T-cell (primary cell): ENCODE data around the gene GOLGA1. TPM values are rescaled to one million over a fixed set of nuclear protein-coding genes. Genes with fewer than 3 reads are reported as not detected.

Source experiments
- ATAC-seq, 4 experiments: fragments of 200-7000 bp in 3 of 4; fragments of 150-1000 bp in 1 of 4; cut with Tn5 transposase; replicated peaks in 1 of 4; 1 replicate in 3 of 4; 2 replicates in 1 of 4; pipeline ENCODE4 v1.10.0; 2021; ENCODE audit warnings: moderate library complexity in 3 of 4, mild to moderate bottlenecking in 2 of 4, moderate number of reproducible peaks in 1 of 4
- CTCF ChIA-PET, 2 donors: fragments of 300-600 bp; sonication (Branson Sonifier 250); formaldehyde crosslinking; loops; one replicate each; lab custom pipeline; 2022; ENCODE audit warnings: antibody characterized with exemption in 2 of 2; lab: Charles Lee
- POLR2A ChIA-PET, 2 donors: fragments of 300-600 bp; sonication (Branson Sonifier 250); formaldehyde crosslinking; loops; one replicate each; lab custom pipeline; 2022; ENCODE audit warnings: antibody characterized with exemption in 2 of 2; lab: Charles Lee
- DNase-seq, 35 experiments: peaks; one replicate each; pipeline versions ENCODE4 v3.0.0 to v3.0.0-alpha.2; 2013 to 2023
- H3K27ac ChIP-seq: one replicate; pipeline ENCODE4 v1.5.1; 2013; ENCODE audit warnings: low read length
- H3K27me3 ChIP-seq, 2 experiments: replicated peaks in 1 of 2; 1 replicate in 1 of 2; 2 replicates in 1 of 2; pipeline versions ENCODE4 v1.6.1 to v1.7.0; 2013; ENCODE audit warnings: low read length in 1 of 2, mixed read lengths in 1 of 2; ENCODE audit not compliant: control insufficient read depth in 2 of 2, insufficient read depth in 2 of 2; ENCODE audit errors: extremely low read depth in 1 of 2
- H3K36me3 ChIP-seq, 2 donors: 1 replicate in 1 of 2; 2 replicates in 1 of 2; pipeline versions ENCODE4 v1.6.1 to v1.7.0; 2013; ENCODE audit warnings: low read length in 1 of 2; ENCODE audit not compliant: control insufficient read depth in 2 of 2, insufficient read depth in 1 of 2; ENCODE audit errors: extremely low read depth in 1 of 2
- H3K4me1 ChIP-seq, 2 experiments: 1 replicate in 1 of 2; 2 replicates in 1 of 2; pipeline versions ENCODE4 v1.6.1 to v1.7.0; 2013; ENCODE audit warnings: low read length in 2 of 2, mixed read lengths in 1 of 2; ENCODE audit not compliant: insufficient read depth in 2 of 2, control insufficient read depth in 1 of 2; ENCODE audit errors: extremely low read depth in 1 of 2
- H3K4me3 ChIP-seq, 2 donors: 1 replicate in 1 of 2; 2 replicates in 1 of 2; pipeline versions ENCODE4 v1.5.1 to v1.7.0; 2013; ENCODE audit warnings: mild to moderate bottlenecking in 2 of 2, low read length in 1 of 2, moderate library complexity in 1 of 2; ENCODE audit not compliant: control insufficient read depth in 1 of 2; ENCODE audit errors: extremely low read depth in 1 of 2
- H3K9me3 ChIP-seq: 2 replicates; pipeline ENCODE4 v1.7.0; 2013
- H3K27ac Mint-ChIP-seq, 2 donors: one replicate each; pipeline ENCODE4 v1.8.0; 2020 to 2021; ENCODE audit warnings: mild to moderate bottlenecking in 2 of 2, mixed read lengths in 2 of 2
- H3K27me3 Mint-ChIP-seq, 2 donors: one replicate each; pipeline ENCODE4 v1.8.0; 2021 to 2022; ENCODE audit warnings: mixed read lengths in 2 of 2
- H3K36me3 Mint-ChIP-seq: one replicate; pipeline ENCODE4 v1.8.0; 2021; ENCODE audit warnings: mixed read lengths
- H3K4me1 Mint-ChIP-seq, 3 donors: one replicate each; pipeline ENCODE4 v1.8.0; 2020 to 2022; ENCODE audit warnings: mixed read lengths in 3 of 3, mild to moderate bottlenecking in 1 of 3
- H3K4me3 Mint-ChIP-seq, 3 donors: one replicate each; pipeline ENCODE4 v1.8.0; 2020 to 2022; ENCODE audit warnings: mild to moderate bottlenecking in 3 of 3, mixed read lengths in 3 of 3, moderate library complexity in 3 of 3
- H3K9me3 Mint-ChIP-seq, 3 donors: one replicate each; pipeline ENCODE4 v1.8.0; 2020 to 2022; ENCODE audit warnings: mixed read lengths in 3 of 3
- WGBS: methylation state at CpG from one replicate; pipeline ENCODE4 v1.1.5; 2013; ENCODE audit warnings: missing lambda C conversion rate; ENCODE audit not compliant: insufficient coverage; 5-methylcytosine and 5-hydroxymethylcytosine counted together
- total RNA-seq, 35 experiments: library from RNA in 6 of 35; stranded (reverse) in 6 of 35; fragments of 120-200 nt in 1 of 35; gene quantifications; one replicate each; pipeline versions ENCODE4 v1.2.1 to v1.2.4 and lab custom pipeline; 2013 to 2026

Gene GOLGA1
- total RNA-seq, 5 donors from 2014 or later (not counting 1 experiment from before 2014, with no cell fraction given): 23.4 to 28.9 (median 27.1) TPM

- no peak for ATAC-seq
- no peaks in the 10 kb centered on the region for H3K36me3 Mint-ChIP-seq
- ChIA-PET CTCF (interaction anchor here (0.6 to 0.7 kb wide), 2 partner anchors 11 to 312 kb away, joined by 3 to 4 read pairs; no protein-coding TSS in a partner anchor), POLR2A (no interaction called here)
- no peaks in the 10 kb centered on the region for H3K9me3 ChIP-seq
- H3K27ac ChIP-seq: no peak overlapping the region
- no peak overlapping the region for H3K4me3 Mint-ChIP-seq
- peaks cover 0 to 35% of the 10 kb centered on the region in 2 experiments for H3K27me3 ChIP-seq
- H3K4me3 ChIP-seq: no peak overlapping the region
- peaks cover 28 to 31% of the 10 kb centered on the region in 2 donors for H3K27me3 Mint-ChIP-seq
- DNase-seq: no peak
- H3K9me3 Mint-ChIP-seq: no peaks in the 10 kb centered on the region
- no peaks in the 10 kb centered on the region for H3K36me3 ChIP-seq
- H3K4me1 Mint-ChIP-seq: no peaks in the 10 kb centered on the region
- H3K27ac Mint-ChIP-seq: no peak overlapping the region
- WGBS: 79% methylated on average over 9 of the region's 13 CpGs
- H3K4me1 ChIP-seq: no peaks in the 10 kb centered on the region
These were observed 105.8 kb downstream of the GOLGA1 start for GRCh38 chr9:124835026-124835557.

- ATAC-seq (no peak), DNase-seq (no peak)
- H3K36me3 ChIP-seq: no peaks in the 10 kb centered on the region
- H3K27ac ChIP-seq: no peak overlapping the region
- peaks cover 28 to 29% of the 10 kb centered on the region in 2 donors for H3K27me3 Mint-ChIP-seq
- ChIA-PET POLR2A (no interaction called here), CTCF (interaction anchor here in 1 of 2 donors (0.6 kb wide), 1 partner anchor 11 kb away, joined by 4 read pairs; no protein-coding TSS in a partner anchor)
- 75% methylated on average over 5 of the region's 7 CpGs for WGBS
- no peaks in the 10 kb centered on the region for H3K9me3 Mint-ChIP-seq
- H3K27ac Mint-ChIP-seq: no peak overlapping the region
- no peak overlapping the region for H3K4me3 ChIP-seq
- no peaks in the 10 kb centered on the region for H3K4me1 ChIP-seq
- no peaks in the 10 kb centered on the region for H3K9me3 ChIP-seq
- peaks cover 0 to 30% of the 10 kb centered on the region in 2 experiments for H3K27me3 ChIP-seq
- H3K4me3 Mint-ChIP-seq: no peak overlapping the region
- no peaks in the 10 kb centered on the region for H3K36me3 Mint-ChIP-seq
- H3K4me1 Mint-ChIP-seq: no peaks in the 10 kb centered on the region
These were observed 106.3 kb downstream of the GOLGA1 start for GRCh38 chr9:124834591-124834990.

- no peaks in the 10 kb centered on the region for H3K9me3 Mint-ChIP-seq
- DNase-seq (no peak), ATAC-seq (no peak)
- no peak overlapping the region for H3K4me3 Mint-ChIP-seq
- peaks cover 12 to 13% of the 10 kb centered on the region in 2 donors for H3K27me3 Mint-ChIP-seq
- H3K4me1 ChIP-seq: no peaks in the 10 kb centered on the region
- no peaks in the 10 kb centered on the region for H3K36me3 ChIP-seq
- H3K36me3 Mint-ChIP-seq: no peaks in the 10 kb centered on the region
- ChIA-PET CTCF (interaction anchor here in 1 of 2 donors (0.7 kb wide), 1 partner anchor 116 kb away, joined by 4 read pairs; no protein-coding TSS in a partner anchor), POLR2A (interaction anchor here in 1 of 2 donors (0.5 kb wide), 1 partner anchor 16 kb away, joined by 3 read pairs; no protein-coding TSS in a partner anchor)
- WGBS: 82% methylated on average over 6 of the region's 9 CpGs
- no peak overlapping the region for H3K27ac ChIP-seq
- no peak overlapping the region for H3K4me3 ChIP-seq
- H3K27me3 ChIP-seq: peaks cover 0 to 20% of the 10 kb centered on the region in 2 experiments
- no peaks in the 10 kb centered on the region for H3K9me3 ChIP-seq
- H3K4me1 Mint-ChIP-seq: peaks cover 0 to 5% (median 0%) of the 10 kb centered on the region in 3 donors
- no peak overlapping the region for H3K27ac Mint-ChIP-seq
These were observed 109.1 kb downstream of the GOLGA1 start for GRCh38 chr9:124831642-124832364.

GRCh38 chr9:124830593-124830992 is 110.3 kb downstream of the GOLGA1 start:
- no peak overlapping the region for H3K27ac ChIP-seq
- CTCF ChIA-PET: no interaction called here
- H3K27me3 ChIP-seq: peaks cover 0 to 17% of the 10 kb centered on the region in 2 experiments
- H3K36me3 ChIP-seq: no peaks in the 10 kb centered on the region
- H3K9me3 Mint-ChIP-seq: peaks cover 0 to 4% (median 3%) of the 10 kb centered on the region in 3 donors
- no peaks in the 10 kb centered on the region for H3K4me1 ChIP-seq
- no peaks in the 10 kb centered on the region for H3K36me3 Mint-ChIP-seq
- whole genome bisulfite sequencing: 86% methylated on average over 2 of the region's 4 CpGs
- DNase-seq: no peak
- H3K9me3 ChIP-seq: no peaks in the 10 kb centered on the region
- ATAC-seq: no peak
- peaks cover 0 to 5% (median 0%) of the 10 kb centered on the region in 3 donors for H3K4me1 Mint-ChIP-seq
- H3K4me3 ChIP-seq: no peak overlapping the region
- H3K27ac Mint-ChIP-seq: no peak overlapping the region
- POLR2A ChIA-PET: no interaction called here
- no peak overlapping the region for H3K4me3 Mint-ChIP-seq
- H3K27me3 Mint-ChIP-seq: peaks cover 9 to 10% of the 10 kb centered on the region in 2 donors

DNA sequence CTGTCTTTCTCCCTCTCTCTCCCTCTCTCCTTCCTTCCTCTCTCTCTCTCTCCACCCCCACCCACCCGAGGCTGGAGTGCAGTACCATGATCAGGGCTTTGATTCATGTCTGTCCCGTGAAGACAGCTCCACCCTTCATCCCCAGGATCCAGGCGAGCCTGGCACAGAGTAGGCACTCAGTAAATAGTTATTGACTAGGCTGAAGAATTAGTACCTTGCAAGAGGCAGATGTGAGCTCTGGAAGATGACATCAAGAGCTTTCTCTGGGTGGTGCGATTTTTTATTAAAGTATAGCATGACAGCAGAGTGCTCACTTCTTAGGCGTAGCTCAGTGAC is 111.6 kb downstream of the GOLGA1 start:
- Mint-ChIP-seq H3K27ac (no peak overlapping the region), H3K36me3 (no peaks in the 10 kb centered on the region), H3K27me3 (peaks cover 6 to 7% of the 10 kb centered on the region in 2 donors), H3K4me1 (peaks cover 0 to 5% (median 0%) of the 10 kb centered on the region in 3 donors), H3K4me3 (no peak overlapping the region), H3K9me3 (peaks cover 0 to 4% (median 3%) of the 10 kb centered on the region in 3 donors)
- H3K9me3 ChIP-seq: no peaks in the 10 kb centered on the region
- WGBS: 82% methylated on average over 2 of the region's 5 CpGs
- ChIA-PET CTCF (no interaction called here), POLR2A (no interaction called here)
- H3K27me3 ChIP-seq: peaks cover 0 to 9% of the 10 kb centered on the region in 2 experiments
- DNase-seq: no peak
- H3K4me1 ChIP-seq: no peaks in the 10 kb centered on the region
- H3K27ac ChIP-seq: no peak overlapping the region
- no peaks in the 10 kb centered on the region for H3K36me3 ChIP-seq
- H3K4me3 ChIP-seq: no peak overlapping the region
- ATAC-seq: no peak

DNA sequence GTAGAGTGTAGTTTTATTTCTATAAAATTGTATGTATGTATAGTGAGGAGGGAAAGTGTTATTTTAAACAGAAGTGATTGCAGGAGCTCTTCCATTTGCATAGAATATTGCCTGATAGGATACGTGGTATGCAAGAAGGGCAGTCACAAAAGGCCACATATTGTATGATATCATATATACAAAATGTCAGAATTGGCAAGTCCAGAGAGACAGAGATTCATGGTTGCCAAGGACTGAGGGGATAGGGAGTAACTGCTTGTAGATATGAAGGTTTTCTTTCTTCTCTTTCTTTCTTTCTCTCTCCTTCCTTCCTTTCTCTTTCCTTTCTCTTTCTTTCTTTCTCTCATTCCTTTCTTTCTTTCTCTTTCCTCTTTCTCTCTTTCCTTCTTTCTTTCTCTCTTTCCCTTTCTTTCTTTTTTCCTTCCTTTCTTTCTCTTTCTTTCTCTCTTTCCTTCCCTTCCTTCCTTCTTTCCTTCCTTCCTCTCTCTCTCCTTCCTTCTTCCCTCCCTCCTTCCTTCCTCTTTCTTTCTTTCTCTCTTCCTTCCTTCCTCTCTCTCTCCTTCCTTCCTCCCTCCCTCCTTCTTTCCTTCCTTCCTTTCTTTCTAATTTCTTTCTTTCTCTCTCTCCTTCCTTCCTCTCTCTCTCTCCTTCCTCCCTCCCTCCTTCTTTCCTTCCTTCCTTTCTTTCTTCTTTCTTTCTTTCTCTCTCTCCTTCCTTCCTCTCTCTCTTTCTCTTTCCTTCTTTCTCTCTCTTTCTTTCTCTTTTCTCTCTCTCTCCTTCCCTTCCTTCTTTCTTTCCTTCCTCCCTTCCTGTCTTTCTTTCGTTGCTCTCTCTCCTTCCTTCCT is 112.2 kb downstream of the GOLGA1 start:
- CTCF ChIA-PET: no interaction called here
- Mint-ChIP-seq H3K27me3 (peaks cover 6 to 7% of the 10 kb centered on the region in 2 donors), H3K4me3 (no peak overlapping the region)

More for the DNA sequence above, 112.2 kb downstream of the GOLGA1 start:
- Histone ChIP-seq H3K36me3 (no peaks in the 10 kb centered on the region), H3K27ac (no peak overlapping the region), H3K9me3 (no peaks in the 10 kb centered on the region), H3K4me1 (no peaks in the 10 kb centered on the region), H3K27me3 (peaks cover 0 to 9% of the 10 kb centered on the region in 2 experiments), H3K4me3 (no peak overlapping the region)
- Mint-ChIP-seq H3K4me1 (peaks cover 0 to 5% (median 0%) of the 10 kb centered on the region in 3 donors), H3K36me3 (no peaks in the 10 kb centered on the region), H3K27ac (no peak overlapping the region), H3K9me3 (peaks cover 0 to 4% (median 3%) of the 10 kb centered on the region in 3 donors)
- 10% methylated on average over 1 of the region's 2 CpGs for WGBS
- DNase-seq: no peak
- no peak for ATAC-seq
- POLR2A ChIA-PET: interaction anchor here in 1 of 2 donors (0.6 kb wide), 1 partner anchor 72 kb away, joined by 3 read pairs; no protein-coding TSS in a partner anchor
